ENCODE data around the gene ZNF8.
"Not testable (repeated sequence)": the region's sequence is repeated elsewhere in the genome, so short reads cannot be mapped to it uniquely, and the experiment has no call there.

ZNF8 gene

GRCh38 chr19:58278541-58279041 is at the start of gene ZNF8:
ZNF8 (plus strand) TSS chr19:58278955; CDS start chr19:58279082, 127 bp downstream.
- no peak; the same call in 1 of the 2 replicates for TF ChIP-seq CTCF (conservative IDR thresholded peaks at IDR 0.05)
- H3K27ac ChIP-seq: peak within 1 kb of the TSS; percentile 89

- H3K27ac ChIP-seq: peak overlapping the region; percentile 97
- peak; percentile 72 for TF ChIP-seq CTCF (conservative IDR thresholded peaks at IDR 0.05)
These were observed 49.5 kb upstream of the ZNF8 start for GRCh38 chr19:58229255-58229639.

GRCh38 chr19:58237324-58237723 is 41.4 kb upstream of the ZNF8 start:
- TF ChIP-seq CTCF (conservative IDR thresholded peaks at IDR 0.05): no peak
- no peak overlapping the region for H3K27ac ChIP-seq

GRCh38 chr19:58243351-58243750 is 35.4 kb upstream of the ZNF8 start:
- H3K27ac ChIP-seq: no peak overlapping the region
- no peak for TF ChIP-seq CTCF (conservative IDR thresholded peaks at IDR 0.05)

GRCh38 chr19:58248886-58249285 is 29.9 kb upstream of the ZNF8 start:
- H3K27ac ChIP-seq: no peak overlapping the region
- no peak for TF ChIP-seq CTCF (conservative IDR thresholded peaks at IDR 0.05)

- no peak for TF ChIP-seq CTCF (conservative IDR thresholded peaks at IDR 0.05)
- H3K27ac ChIP-seq: no peak overlapping the region
These were observed 26.6 kb upstream of the ZNF8 start for GRCh38 chr19:58252102-58252685.

GRCh38 chr19:58258259-58258658 is 20.5 kb upstream of the ZNF8 start:
- not testable (repeated sequence) for H3K27ac ChIP-seq

GRCh38 chr19:58261600-58261967 is 17.2 kb upstream of the ZNF8 start:
- no peak for TF ChIP-seq CTCF (conservative IDR thresholded peaks at IDR 0.05)
- H3K27ac ChIP-seq: no peak overlapping the region
